Effector memory CD8-positive, alpha-beta T cell (primary cell): ENCODE measurements around the gene COL25A1.
"Not testable (repeated sequence)": the region's sequence is repeated elsewhere in the genome, so short reads cannot be mapped to it uniquely, and the experiment has no call there.

ENCODE experiments used
- ATAC-seq: fragments of 150-1000 bp; cut with Tn5 transposase; replicated peaks from 2 replicates; pipeline ENCODE4 v1.10.0; 2021; ENCODE audit warnings: mild to moderate bottlenecking, moderate library complexity
- DNase-seq, 3 experiments: peaks; one replicate each; pipeline ENCODE4 v3.0.0; 2021
- H3K27ac Mint-ChIP-seq, 2 donors: one replicate each; pipeline ENCODE4 v1.8.0; 2022; ENCODE audit warnings: mild to moderate bottlenecking in 2 of 2, mixed read lengths in 2 of 2, moderate library complexity in 2 of 2
- H3K27me3 Mint-ChIP-seq, 2 donors: one replicate each; pipeline ENCODE4 v1.8.0; 2022; ENCODE audit warnings: mixed read lengths in 2 of 2
- H3K36me3 Mint-ChIP-seq: one replicate; pipeline ENCODE4 v1.8.0; 2022; ENCODE audit warnings: mild to moderate bottlenecking, moderate library complexity, mixed read lengths; ENCODE audit not compliant: insufficient read depth
- H3K4me1 Mint-ChIP-seq, 2 donors: one replicate each; pipeline ENCODE4 v1.8.0; 2022; ENCODE audit warnings: low read depth in 2 of 2, mixed read lengths in 2 of 2
- H3K4me3 Mint-ChIP-seq, 2 donors: one replicate each; pipeline ENCODE4 v1.8.0; 2022; ENCODE audit warnings: mild to moderate bottlenecking in 2 of 2, mixed read lengths in 2 of 2, moderate library complexity in 2 of 2
- H3K9me3 Mint-ChIP-seq, 2 donors: one replicate each; pipeline ENCODE4 v1.8.0; 2022; ENCODE audit warnings: mixed read lengths in 2 of 2

Gene COL25A1

GRCh38 chr4:109010521-109010920, 291.9 kb downstream of the COL25A1 start:
- peaks cover 0 to 4% of the 10 kb centered on the region in 2 donors for H3K27me3 Mint-ChIP-seq
- H3K4me3 Mint-ChIP-seq = no peak overlapping the region
- DNase-seq (no peak), ATAC-seq (no peak)
- H3K4me1 Mint-ChIP-seq = no peaks in the 10 kb centered on the region
- H3K9me3 Mint-ChIP-seq = no peaks in the 10 kb centered on the region
- H3K36me3 Mint-ChIP-seq = peaks cover 3% of the 10 kb centered on the region
- H3K27ac Mint-ChIP-seq = no peak overlapping the region

GRCh38 chr4:109009909-109010308, 292.5 kb downstream of the COL25A1 start:
- Mint-ChIP-seq H3K4me1 (no peaks in the 10 kb centered on the region), H3K9me3 (no peaks in the 10 kb centered on the region), H3K27me3 (peaks cover 0 to 4% of the 10 kb centered on the region in 2 donors), H3K36me3 (peaks cover 3% of the 10 kb centered on the region), H3K27ac (no peak overlapping the region), H3K4me3 (no peak overlapping the region)
- DNase-seq (no peak), ATAC-seq (no peak)

- no peaks in the 10 kb centered on the region for H3K27me3 Mint-ChIP-seq
- H3K4me3 Mint-ChIP-seq = no peak overlapping the region
- H3K36me3 Mint-ChIP-seq = peaks cover 3% of the 10 kb centered on the region
- ATAC-seq (no peak), DNase-seq (no peak)
- H3K4me1 Mint-ChIP-seq = no peaks in the 10 kb centered on the region
- no peak overlapping the region for H3K27ac Mint-ChIP-seq
- H3K9me3 Mint-ChIP-seq = no peaks in the 10 kb centered on the region
These were observed 294.5 kb downstream of the COL25A1 start for GRCh38 chr4:109007976-109008375.

GRCh38 chr4:109005523-109005922, 296.9 kb downstream of the COL25A1 start:
- no peak overlapping the region for H3K27ac Mint-ChIP-seq
- DNase-seq (no peak), ATAC-seq (no peak)
- H3K27me3 Mint-ChIP-seq = no peaks in the 10 kb centered on the region
- H3K36me3 Mint-ChIP-seq = peaks cover 3% of the 10 kb centered on the region
- H3K4me1 Mint-ChIP-seq = no peaks in the 10 kb centered on the region
- H3K9me3 Mint-ChIP-seq = no peaks in the 10 kb centered on the region
- H3K4me3 Mint-ChIP-seq = no peak overlapping the region

- no peak overlapping the region for H3K27ac Mint-ChIP-seq
- H3K9me3 Mint-ChIP-seq = no peaks in the 10 kb centered on the region
- no peaks in the 10 kb centered on the region for H3K4me1 Mint-ChIP-seq
- no peaks in the 10 kb centered on the region for H3K27me3 Mint-ChIP-seq
- no peak overlapping the region for H3K4me3 Mint-ChIP-seq
- no peak for DNase-seq
- H3K36me3 Mint-ChIP-seq = peaks cover 3% of the 10 kb centered on the region
- no peak for ATAC-seq
These were observed 298.0 kb downstream of the COL25A1 start for GRCh38 chr4:109004418-109004817.

- Mint-ChIP-seq H3K4me1 (no peaks in the 10 kb centered on the region), H3K9me3 (no peaks in the 10 kb centered on the region), H3K27me3 (no peaks in the 10 kb centered on the region), H3K4me3 (no peak overlapping the region), H3K27ac (no peak overlapping the region), H3K36me3 (peaks cover 3% of the 10 kb centered on the region)
- ATAC-seq (no peak), DNase-seq (no peak)
These were observed 298.5 kb downstream of the COL25A1 start for GRCh38 chr4:109003964-109004363.

GRCh38 chr4:108991551-108992328, 310.7 kb downstream of the COL25A1 start:
- Mint-ChIP-seq H3K36me3 (peaks cover 2% of the 10 kb centered on the region), H3K4me1 (no peaks in the 10 kb centered on the region), H3K27me3 (no peaks in the 10 kb centered on the region), H3K27ac (no peak overlapping the region), H3K4me3 (no peak overlapping the region), H3K9me3 (peaks cover 0 to 3% of the 10 kb centered on the region in 2 donors)
- no peak for ATAC-seq
- DNase-seq = no peak

GRCh38 chr4:108988464-108989195, 313.8 kb downstream of the COL25A1 start:
- DNase-seq (no peak), ATAC-seq (no peak)
- Mint-ChIP-seq H3K27me3 (no peaks in the 10 kb centered on the region), H3K36me3 (peaks cover 2% of the 10 kb centered on the region), H3K4me1 (no peaks in the 10 kb centered on the region), H3K4me3 (no peak overlapping the region), H3K9me3 (no peaks in the 10 kb centered on the region), H3K27ac (no peak overlapping the region)

- not testable (repeated sequence) for H3K4me3 Mint-ChIP-seq, DNase-seq, H3K9me3 Mint-ChIP-seq, H3K4me1 Mint-ChIP-seq, H3K27me3 Mint-ChIP-seq, H3K27ac Mint-ChIP-seq, H3K36me3 Mint-ChIP-seq, ATAC-seq
These were observed 318.0 kb downstream of the COL25A1 start for GRCh38 chr4:108984495-108984894.

GRCh38 chr4:108982402-108983185, 319.9 kb downstream of the COL25A1 start:
- no peak overlapping the region for H3K27ac Mint-ChIP-seq
- H3K9me3 Mint-ChIP-seq = no peaks in the 10 kb centered on the region
- DNase-seq = no peak
- ATAC-seq = no peak
- no peaks in the 10 kb centered on the region for H3K36me3 Mint-ChIP-seq
- H3K27me3 Mint-ChIP-seq = peaks cover 0 to 12% of the 10 kb centered on the region in 2 donors
- no peaks in the 10 kb centered on the region for H3K4me1 Mint-ChIP-seq
- H3K4me3 Mint-ChIP-seq = no peak overlapping the region

- no peaks in the 10 kb centered on the region for H3K4me1 Mint-ChIP-seq
- no peak for ATAC-seq
- DNase-seq = no peak
- H3K36me3 Mint-ChIP-seq = no peaks in the 10 kb centered on the region
- no peaks in the 10 kb centered on the region for H3K9me3 Mint-ChIP-seq
- peaks cover 0 to 12% of the 10 kb centered on the region in 2 donors for H3K27me3 Mint-ChIP-seq
- H3K27ac Mint-ChIP-seq = no peak overlapping the region
- no peak overlapping the region for H3K4me3 Mint-ChIP-seq
These were observed 321.8 kb downstream of the COL25A1 start for GRCh38 chr4:108980455-108981239.

- peaks cover 0 to 12% of the 10 kb centered on the region in 2 donors for H3K27me3 Mint-ChIP-seq
- ATAC-seq (no peak), DNase-seq (no peak)
- no peak overlapping the region for H3K27ac Mint-ChIP-seq
- H3K4me3 Mint-ChIP-seq = no peak overlapping the region
- no peaks in the 10 kb centered on the region for H3K36me3 Mint-ChIP-seq
- H3K9me3 Mint-ChIP-seq = no peaks in the 10 kb centered on the region
- no peaks in the 10 kb centered on the region for H3K4me1 Mint-ChIP-seq
These were observed 322.7 kb downstream of the COL25A1 start for GRCh38 chr4:108979759-108980158.

GRCh38 chr4:108978066-108978465, 324.4 kb downstream of the COL25A1 start:
- Mint-ChIP-seq H3K9me3 (no peaks in the 10 kb centered on the region), H3K36me3 (no peaks in the 10 kb centered on the region), H3K27me3 (peaks cover 0 to 12% of the 10 kb centered on the region in 2 donors), H3K27ac (no peak overlapping the region), H3K4me3 (no peak overlapping the region), H3K4me1 (no peaks in the 10 kb centered on the region)
- ATAC-seq = no peak
- no peak for DNase-seq
